GM23338 (cell line): ENCODE data around the gene SNTB2. TPM values are rescaled to one million over a fixed set of nuclear protein-coding genes. Genes with fewer than 3 reads are reported as not detected.

Source experiments
- ATAC-seq: fragments of 200-7000 bp; cut with Tn5 transposase; 3 replicates; pipeline ENCODE4 v1.9.1; 2020
- DNase-seq: peaks from one replicate; pipeline ENCODE4 v3.0.0-alpha.2; 2015; ENCODE audit warnings: low spot score
- H2AFZ ChIP-seq: fragments of 200-600 bp; sonication (generic); 2 replicates; pipeline ENCODE4 v1.8.0; 2016; ENCODE audit warnings: antibody characterized with exemption, mild to moderate bottlenecking, moderate library complexity
- H3F3A ChIP-seq: fragments of 200-600 bp; sonication (generic); replicated peaks from 2 replicates; pipeline ENCODE4 v1.8.0; 2017; ENCODE audit warnings: antibody characterized with exemption, mixed run types, low read depth
- H3K27ac ChIP-seq: fragments of 200-600 bp; sonication (generic); 2 replicates; pipeline ENCODE4 v1.6.1; 2016; ENCODE audit warnings: low read depth
- H3K27me3 ChIP-seq: fragments of 200-600 bp; sonication (generic); 2 replicates; pipeline ENCODE4 v1.8.0; 2016; ENCODE audit warnings: mild to moderate bottlenecking, mixed run types, moderate library complexity; ENCODE audit not compliant: insufficient read depth
- H3K36me3 ChIP-seq: fragments of 200-600 bp; sonication (generic); 2 replicates; pipeline ENCODE4 v1.8.0; 2016; ENCODE audit warnings: mild to moderate bottlenecking; ENCODE audit not compliant: insufficient read depth
- H3K4me1 ChIP-seq: fragments of 200-600 bp; sonication (generic); 2 replicates; pipeline ENCODE4 v1.8.0; 2016; ENCODE audit warnings: mild to moderate bottlenecking, moderate library complexity; ENCODE audit not compliant: insufficient read depth
- H3K4me2 ChIP-seq: fragments of 200-600 bp; sonication (generic); 2 replicates; pipeline ENCODE4 v1.7.1; 2017; ENCODE audit warnings: mixed run types
- H3K4me3 ChIP-seq: fragments of 200-600 bp; sonication (generic); 2 replicates; pipeline ENCODE4 v1.6.1; 2016; ENCODE audit warnings: mixed run types
- H3K79me2 ChIP-seq: fragments of 200-600 bp; sonication (generic); replicated peaks from 2 replicates; pipeline ENCODE4 v1.8.0; 2017; ENCODE audit warnings: mild to moderate bottlenecking; ENCODE audit not compliant: insufficient read depth
- H3K9me2 ChIP-seq: fragments of 200-600 bp; sonication (generic); 2 replicates; pipeline ENCODE4 v1.8.0; 2017; ENCODE audit not compliant: insufficient read depth
- H4K20me1 ChIP-seq: fragments of 200-600 bp; sonication (generic); replicated peaks from 2 replicates; pipeline ENCODE4 v1.8.0; 2017; ENCODE audit warnings: mild to moderate bottlenecking; ENCODE audit not compliant: insufficient read depth
- H3K27ac Mint-ChIP-seq: 2 replicates; pipeline ENCODE4 v1.8.0; 2020; ENCODE audit warnings: inconsistent platforms, mild to moderate bottlenecking, moderate library complexity, mixed read lengths
- H3K27me3 Mint-ChIP-seq: 3 replicates; pipeline ENCODE4 v1.8.0; 2022; ENCODE audit warnings: low read depth, mild to moderate bottlenecking, moderate library complexity, mixed read lengths, inconsistent platforms; ENCODE audit not compliant: insufficient read depth, poor library complexity
- H3K36me3 Mint-ChIP-seq: 3 replicates; pipeline ENCODE4 v1.8.0; 2021; ENCODE audit warnings: low read depth, mild to moderate bottlenecking, inconsistent platforms, moderate library complexity, mixed read lengths
- H3K4me1 Mint-ChIP-seq: 3 replicates; pipeline ENCODE4 v1.8.0; 2020; ENCODE audit warnings: mild to moderate bottlenecking, inconsistent platforms, mixed read lengths
- H3K4me3 Mint-ChIP-seq: 3 replicates; pipeline ENCODE4 v1.8.0; 2021; ENCODE audit warnings: moderate library complexity, mild to moderate bottlenecking, inconsistent platforms, mixed read lengths
- H3K9me3 Mint-ChIP-seq: 3 replicates; pipeline ENCODE4 v1.8.0; 2020; ENCODE audit warnings: moderate library complexity, mild to moderate bottlenecking, inconsistent platforms, mixed read lengths
- CTCF ChIP-seq, 2 experiments: fragments of 200-600 bp in 1 of 2; sonication (generic) in 1 of 2; conservative IDR thresholded peaks; 2 replicates each; pipeline versions ENCODE4 v1.5.1 to v1.6.1; 2016 to 2017; ENCODE audit warnings: antibody characterized with exemption in 2 of 2, low read depth in 2 of 2, mild to moderate bottlenecking in 2 of 2, moderate library complexity in 1 of 2
- EZH2 ChIP-seq: fragments of 200-600 bp; sonication (generic); IDR thresholded peaks from one replicate; pipeline ENCODE4 v1.8.0; 2017; ENCODE audit warnings: antibody characterized with exemption, mild to moderate bottlenecking, low read depth; ENCODE audit not compliant: unreplicated experiment
- EZH2phosphoT487 ChIP-seq: fragments of 200-600 bp; sonication (generic); IDR thresholded peaks from one replicate; pipeline ENCODE4 v1.8.1; 2018; ENCODE audit warnings: antibody characterized with exemption; ENCODE audit not compliant: unreplicated experiment
- NANOG ChIP-seq: IDR thresholded peaks from 2 replicates; pipeline ENCODE4 v1.6.1; 2016; ENCODE audit warnings: antibody characterized with exemption, borderline replicate concordance
- STAT1 ChIP-seq: IDR thresholded peaks from one replicate; pipeline ENCODE4 v1.6.1; 2016; ENCODE audit warnings: antibody characterized with exemption; ENCODE audit not compliant: unreplicated experiment
- ZNF331 ChIP-seq: fragments of 250-450 bp; sonication (Bioruptor Pico); IDR thresholded peaks from 2 replicates; pipeline ENCODE4 v1.5.0; 2020; ENCODE audit warnings: low read depth, mild to moderate bottlenecking, moderate library complexity
- ZNF462 ChIP-seq: fragments of 250-450 bp; sonication (Bioruptor Pico); IDR thresholded peaks from 2 replicates; pipeline ENCODE4 v1.5.0; 2020; ENCODE audit warnings: mild to moderate bottlenecking, moderate library complexity
- polyA plus RNA-seq: library from polyadenylated mRNA; unstranded; fragments of >200 nt; fragmentation: Nextera tagmentation; extraction: Ambion mirVana; gene quantifications from 2 replicates; pipeline ENCODE4 v1.2.1, GENCODE V29; 2016
- total RNA-seq: library from RNA; depleted of rRNA; stranded (reverse); fragments of >200 nt; shearing (Covaris generic); gene quantifications from 2 replicates; pipeline ENCODE4 v1.2.3, GENCODE V29; 2014
- TF ChIP-seq, protein P1 (sequence below): IDR thresholded peaks from one replicate; pipeline ENCODE4 v1.6.1; 2018; ENCODE audit warnings: antibody characterized with exemption; ENCODE audit not compliant: unreplicated experiment
- TF ChIP-seq, protein P2 (sequence below): IDR thresholded peaks from 2 replicates; pipeline ENCODE4 v1.6.1; 2016; ENCODE audit warnings: antibody characterized with exemption

SNTB2 gene
- total and polyA plus RNA-seq, 2 experiments from 2014 or later = 4.8 to 42.7 TPM

- TF ChIP-seq ZNF462 (CRISPR knock-in tag) = no peak
- no peak for TF ChIP-seq EZH2phosphoT487
- no peak for TF ChIP-seq NANOG
- TF ChIP-seq ZNF331 = no peak
These were observed 133.1 kb downstream of the SNTB2 start (continued) for GRCh38 chr16:69319826-69320739.

GRCh38 chr16:69320740-69321073, 133.7 kb downstream of the SNTB2 start:
- Histone ChIP-seq H3K4me1 (no peaks in the 10 kb centered on the region), H3K27ac (no peak overlapping the region), H3K4me3 (no peak overlapping the region), H2AFZ (no peak overlapping the region), H3K4me2 (no peak overlapping the region), H3K79me2 (peaks cover 13% of the 10 kb centered on the region), H3F3A (peaks cover 7% of the 10 kb centered on the region; the same call in 1 of the 2 replicates), H3K9me2 (no peaks in the 10 kb centered on the region), H4K20me1 (peaks cover 20% of the 10 kb centered on the region), H3K36me3 (peaks cover 4% of the 10 kb centered on the region), H3K27me3 (no peaks in the 10 kb centered on the region)
- TF ChIP-seq, protein P1, sequence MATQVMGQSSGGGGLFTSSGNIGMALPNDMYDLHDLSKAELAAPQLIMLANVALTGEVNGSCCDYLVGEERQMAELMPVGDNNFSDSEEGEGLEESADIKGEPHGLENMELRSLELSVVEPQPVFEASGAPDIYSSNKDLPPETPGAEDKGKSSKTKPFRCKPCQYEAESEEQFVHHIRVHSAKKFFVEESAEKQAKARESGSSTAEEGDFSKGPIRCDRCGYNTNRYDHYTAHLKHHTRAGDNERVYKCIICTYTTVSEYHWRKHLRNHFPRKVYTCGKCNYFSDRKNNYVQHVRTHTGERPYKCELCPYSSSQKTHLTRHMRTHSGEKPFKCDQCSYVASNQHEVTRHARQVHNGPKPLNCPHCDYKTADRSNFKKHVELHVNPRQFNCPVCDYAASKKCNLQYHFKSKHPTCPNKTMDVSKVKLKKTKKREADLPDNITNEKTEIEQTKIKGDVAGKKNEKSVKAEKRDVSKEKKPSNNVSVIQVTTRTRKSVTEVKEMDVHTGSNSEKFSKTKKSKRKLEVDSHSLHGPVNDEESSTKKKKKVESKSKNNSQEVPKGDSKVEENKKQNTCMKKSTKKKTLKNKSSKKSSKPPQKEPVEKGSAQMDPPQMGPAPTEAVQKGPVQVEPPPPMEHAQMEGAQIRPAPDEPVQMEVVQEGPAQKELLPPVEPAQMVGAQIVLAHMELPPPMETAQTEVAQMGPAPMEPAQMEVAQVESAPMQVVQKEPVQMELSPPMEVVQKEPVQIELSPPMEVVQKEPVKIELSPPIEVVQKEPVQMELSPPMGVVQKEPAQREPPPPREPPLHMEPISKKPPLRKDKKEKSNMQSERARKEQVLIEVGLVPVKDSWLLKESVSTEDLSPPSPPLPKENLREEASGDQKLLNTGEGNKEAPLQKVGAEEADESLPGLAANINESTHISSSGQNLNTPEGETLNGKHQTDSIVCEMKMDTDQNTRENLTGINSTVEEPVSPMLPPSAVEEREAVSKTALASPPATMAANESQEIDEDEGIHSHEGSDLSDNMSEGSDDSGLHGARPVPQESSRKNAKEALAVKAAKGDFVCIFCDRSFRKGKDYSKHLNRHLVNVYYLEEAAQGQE = no peak
- TF ChIP-seq, protein P2, sequence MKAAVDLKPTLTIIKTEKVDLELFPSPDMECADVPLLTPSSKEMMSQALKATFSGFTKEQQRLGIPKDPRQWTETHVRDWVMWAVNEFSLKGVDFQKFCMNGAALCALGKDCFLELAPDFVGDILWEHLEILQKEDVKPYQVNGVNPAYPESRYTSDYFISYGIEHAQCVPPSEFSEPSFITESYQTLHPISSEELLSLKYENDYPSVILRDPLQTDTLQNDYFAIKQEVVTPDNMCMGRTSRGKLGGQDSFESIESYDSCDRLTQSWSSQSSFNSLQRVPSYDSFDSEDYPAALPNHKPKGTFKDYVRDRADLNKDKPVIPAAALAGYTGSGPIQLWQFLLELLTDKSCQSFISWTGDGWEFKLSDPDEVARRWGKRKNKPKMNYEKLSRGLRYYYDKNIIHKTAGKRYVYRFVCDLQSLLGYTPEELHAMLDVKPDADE = no peak
- TF ChIP-seq CTCF (conservative IDR thresholded peaks at IDR 0.05; ENCODE audit: low read depth in 2 of 2) (no peak), ZNF331 (no peak), STAT1 (no peak), EZH2 (no peak)
- Mint-ChIP-seq H3K27ac (no peak overlapping the region), H3K36me3 (peaks cover 86% of the 10 kb centered on the region), H3K4me3 (no peak overlapping the region), H3K9me3 (no peaks in the 10 kb centered on the region), H3K4me1 (no peaks in the 10 kb centered on the region; the same call in 2 of the 3 replicates), H3K27me3 (peaks cover 14% of the 10 kb centered on the region)
- no peak for ATAC-seq
- no peak for DNase-seq
